A673 (cell line): ENCODE data around the gene CYTH4.

Experiments
- CTCF ChIP-seq: fragments of 300-800, 200-600 bp; sonication (generic); conservative IDR thresholded peaks from 2 replicates; pipeline ENCODE4 v1.5.1; 2017; ENCODE audit warnings: low read depth, mild to moderate bottlenecking, antibody characterized with exemption, low read length, moderate library complexity, mixed read lengths
- EZH2 ChIP-seq: fragments of 200-600 bp; sonication (generic); IDR thresholded peaks from 2 replicates; pipeline ENCODE4 v1.6.1; 2017; ENCODE audit warnings: borderline replicate concordance, low read depth, mild to moderate bottlenecking, mixed read lengths, antibody characterized with exemption, low read length; ENCODE audit not compliant: poor library complexity, severe bottlenecking

- TF ChIP-seq CTCF, result no peak
- no peak for TF ChIP-seq EZH2
These were observed 10.3 kb downstream of the CYTH4 start for GRCh38 chr22:37292641-37293040.
